CD4-positive, alpha-beta T cell (primary cell): ENCODE data around the gene LAMA3. TPM values are rescaled to one million over a fixed set of nuclear protein-coding genes. Genes with fewer than 3 reads are reported as not detected.

Experiments used
- ATAC-seq: fragments of 200-7000 bp; cut with Tn5 transposase; one replicate; pipeline ENCODE4 v1.10.0; 2022; ENCODE audit warnings: mild to moderate bottlenecking; ENCODE audit not compliant: poor library complexity
- CTCF ChIA-PET: fragments of 350-600 bp; sonication (Branson Sonifier 250); formaldehyde crosslinking; loops from one replicate; lab custom pipeline; 2021; ENCODE audit warnings: antibody characterized with exemption, inconsistent platforms; lab: Charles Lee
- POLR2A ChIA-PET: fragments of 350-600 bp; sonication (Branson Sonifier 250); formaldehyde crosslinking; loops from one replicate; lab custom pipeline; 2021; ENCODE audit warnings: antibody characterized with exemption, inconsistent platforms; lab: Charles Lee
- DNase-seq, 14 experiments: peaks; one replicate each; pipeline ENCODE4 v3.0.0-alpha.2; 2013 to 2020; ENCODE audit warnings: mixed read lengths in 2 of 14
- H3K27ac ChIP-seq, 2 donors: one replicate each; pipeline versions ENCODE4 v1.5.1 to v1.7.0; 2013; ENCODE audit warnings: low read length in 2 of 2, low read depth in 1 of 2, mild to moderate bottlenecking in 1 of 2
- H3K27me3 ChIP-seq, 2 experiments: 1 replicate in 1 of 2; 2 replicates in 1 of 2; pipeline versions ENCODE4 v1.6.1 to v1.7.0; 2013; ENCODE audit warnings: low read length in 2 of 2, control low read depth in 1 of 2, mild to moderate bottlenecking in 1 of 2, moderate library complexity in 1 of 2; ENCODE audit not compliant: insufficient read depth in 2 of 2, control insufficient read depth in 1 of 2
- H3K36me3 ChIP-seq: one replicate; pipeline ENCODE4 v1.6.1; 2013; ENCODE audit warnings: low read length, control low read depth; ENCODE audit not compliant: insufficient read depth
- H3K4me1 ChIP-seq: one replicate; pipeline ENCODE4 v1.6.1; 2013; ENCODE audit warnings: low read length, control low read depth; ENCODE audit not compliant: insufficient read depth
- H3K4me3 ChIP-seq: one replicate; pipeline ENCODE4 v1.5.1; 2013; ENCODE audit warnings: mild to moderate bottlenecking, low read length, moderate library complexity
- H3K9me3 ChIP-seq, 2 experiments: 1 replicate in 1 of 2; 2 replicates in 1 of 2; pipeline versions ENCODE4 v1.6.1 to v1.7.0; 2013; ENCODE audit warnings: low read length in 2 of 2, mild to moderate bottlenecking in 2 of 2, control low read depth in 1 of 2, moderate library complexity in 1 of 2; ENCODE audit not compliant: control insufficient read depth in 1 of 2, insufficient read depth in 1 of 2
- H3K27ac Mint-ChIP-seq: one replicate; pipeline ENCODE4 v1.8.0; 2020; ENCODE audit warnings: mixed read lengths
- H3K27me3 Mint-ChIP-seq: one replicate; pipeline ENCODE4 v1.8.0; 2021; ENCODE audit warnings: mixed read lengths
- H3K36me3 Mint-ChIP-seq: one replicate; pipeline ENCODE4 v1.8.0; 2021; ENCODE audit warnings: low read depth, mixed read lengths
- H3K4me1 Mint-ChIP-seq: one replicate; pipeline ENCODE4 v1.8.0; 2021; ENCODE audit warnings: low read depth, mixed read lengths
- H3K4me3 Mint-ChIP-seq: one replicate; pipeline ENCODE4 v1.8.0; 2020; ENCODE audit warnings: mild to moderate bottlenecking, mixed read lengths
- H3K9me3 Mint-ChIP-seq: one replicate; pipeline ENCODE4 v1.8.0; 2020; ENCODE audit warnings: mixed read lengths
- intact Hi-C, 2 experiments: fragments of 100-400 bp; cut with DNase I in 1 of 2; cut with micrococcal nuclease in 1 of 2; formaldehyde crosslinking; loops; one replicate each; pipeline versions ENCODE4 v1.15.1 to v1.9.0; 2023 to 2025; cut with DNase I, micrococcal nuclease
- total RNA-seq, 174 experiments: library from RNA in 2 of 174; stranded (reverse) in 2 of 174; gene quantifications; one replicate each; pipeline ENCODE4 v1.2.3 and lab custom pipeline; 2021 to 2026
- TF ChIP-seq, protein P1 (sequence below): fragments of 200-600 bp; IDR thresholded peaks from one replicate; pipeline ENCODE4 v1.8.0; 2022; ENCODE audit warnings: antibody characterized with exemption, mild to moderate bottlenecking

LAMA3 gene
- total RNA-seq, 2 experiments from 2014 or later: 0.19 TPM; not detected in 1

GRCh38 chr18:23938901-23939341 is 249.7 kb downstream of the LAMA3 start:
- Mint-ChIP-seq H3K4me3 (no peak overlapping the region), H3K36me3 (no peaks in the 10 kb centered on the region), H3K4me1 (peaks cover 68% of the 10 kb centered on the region), H3K27me3 (no peaks in the 10 kb centered on the region), H3K27ac (no peak overlapping the region), H3K9me3 (no peaks in the 10 kb centered on the region)
- Histone ChIP-seq H3K4me3 (no peak overlapping the region), H3K27me3 (no peaks in the 10 kb centered on the region), H3K4me1 (peaks cover 55% of the 10 kb centered on the region), H3K27ac (no peak overlapping the region), H3K36me3 (no peaks in the 10 kb centered on the region), H3K9me3 (no peaks in the 10 kb centered on the region)
- ATAC-seq: no peak
- ChIA-PET POLR2A (interaction anchor here (1.1 kb wide), 1 partner anchor 13 kb away, joined by 3 read pairs; no protein-coding TSS in a partner anchor), CTCF (no interaction called here)
- TF ChIP-seq, protein P1, sequence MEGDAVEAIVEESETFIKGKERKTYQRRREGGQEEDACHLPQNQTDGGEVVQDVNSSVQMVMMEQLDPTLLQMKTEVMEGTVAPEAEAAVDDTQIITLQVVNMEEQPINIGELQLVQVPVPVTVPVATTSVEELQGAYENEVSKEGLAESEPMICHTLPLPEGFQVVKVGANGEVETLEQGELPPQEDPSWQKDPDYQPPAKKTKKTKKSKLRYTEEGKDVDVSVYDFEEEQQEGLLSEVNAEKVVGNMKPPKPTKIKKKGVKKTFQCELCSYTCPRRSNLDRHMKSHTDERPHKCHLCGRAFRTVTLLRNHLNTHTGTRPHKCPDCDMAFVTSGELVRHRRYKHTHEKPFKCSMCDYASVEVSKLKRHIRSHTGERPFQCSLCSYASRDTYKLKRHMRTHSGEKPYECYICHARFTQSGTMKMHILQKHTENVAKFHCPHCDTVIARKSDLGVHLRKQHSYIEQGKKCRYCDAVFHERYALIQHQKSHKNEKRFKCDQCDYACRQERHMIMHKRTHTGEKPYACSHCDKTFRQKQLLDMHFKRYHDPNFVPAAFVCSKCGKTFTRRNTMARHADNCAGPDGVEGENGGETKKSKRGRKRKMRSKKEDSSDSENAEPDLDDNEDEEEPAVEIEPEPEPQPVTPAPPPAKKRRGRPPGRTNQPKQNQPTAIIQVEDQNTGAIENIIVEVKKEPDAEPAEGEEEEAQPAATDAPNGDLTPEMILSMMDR: no peak
- no peak for DNase-seq
- intact Hi-C loops: no loop called here

GRCh38 chr18:23939366-23939765 is 250.1 kb downstream of the LAMA3 start:
- H3K4me3 ChIP-seq: no peak overlapping the region
- POLR2A ChIA-PET: interaction anchor here (1.1 kb wide), 1 partner anchor 13 kb away, joined by 3 read pairs; no protein-coding TSS in a partner anchor
- H3K27ac ChIP-seq: no peak overlapping the region
- Mint-ChIP-seq H3K9me3 (no peaks in the 10 kb centered on the region), H3K36me3 (no peaks in the 10 kb centered on the region), H3K27ac (no peak overlapping the region), H3K4me1 (peaks cover 64% of the 10 kb centered on the region), H3K4me3 (no peak overlapping the region), H3K27me3 (no peaks in the 10 kb centered on the region)
- H3K9me3 ChIP-seq: no peaks in the 10 kb centered on the region
- TF ChIP-seq, protein P1: no peak
- DNase-seq (no peak), ATAC-seq (no peak)
- intact Hi-C loops: no loop called here
- H3K27me3 ChIP-seq: no peaks in the 10 kb centered on the region
- CTCF ChIA-PET: interaction anchor here (1.6 kb wide), 1 partner anchor 21 kb away, joined by 4 read pairs; no protein-coding TSS in a partner anchor
- H3K36me3 ChIP-seq: no peaks in the 10 kb centered on the region
- H3K4me1 ChIP-seq: peaks cover 53% of the 10 kb centered on the region

DNA sequence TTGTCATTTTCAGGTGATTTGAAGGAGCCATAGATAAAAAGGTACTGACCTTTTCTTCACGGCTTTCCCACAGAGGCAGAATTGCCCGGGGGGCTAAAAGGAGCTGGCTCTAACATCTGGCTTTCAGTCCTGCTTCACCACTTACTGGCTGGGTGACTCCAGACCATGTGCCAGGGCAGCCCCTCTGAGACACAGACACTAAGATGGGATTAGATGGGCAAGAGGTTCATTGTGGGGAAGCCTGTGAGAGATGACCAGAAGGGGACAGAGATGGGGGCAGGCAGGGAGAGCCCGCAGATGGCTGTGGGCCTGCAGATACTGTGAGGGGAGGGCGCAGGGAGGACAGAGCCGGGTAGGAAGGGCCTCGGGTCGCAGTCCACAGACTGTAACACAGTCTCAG is 250.6 kb downstream of the LAMA3 start:
- Mint-ChIP-seq H3K27ac (no peak overlapping the region), H3K4me3 (no peak overlapping the region), H3K27me3 (no peaks in the 10 kb centered on the region), H3K4me1 (peaks cover 58% of the 10 kb centered on the region), H3K9me3 (no peaks in the 10 kb centered on the region), H3K36me3 (no peaks in the 10 kb centered on the region)
- H3K9me3 ChIP-seq: no peaks in the 10 kb centered on the region
- intact Hi-C loops: no loop called here
- ChIA-PET CTCF (interaction anchor here (1.6 kb wide), 1 partner anchor 21 kb away, joined by 4 read pairs; no protein-coding TSS in a partner anchor), POLR2A (interaction anchor here (1.1 kb wide), 1 partner anchor 14 kb away, joined by 3 read pairs; no protein-coding TSS in a partner anchor)
- no peak overlapping the region for H3K4me3 ChIP-seq
- no peak overlapping the region for H3K27ac ChIP-seq
- DNase-seq (no peak), ATAC-seq (no peak)
- no peaks in the 10 kb centered on the region for H3K36me3 ChIP-seq
- TF ChIP-seq, protein P1: no peak
- H3K27me3 ChIP-seq: no peaks in the 10 kb centered on the region
- H3K4me1 ChIP-seq: peaks cover 49% of the 10 kb centered on the region
